ENCODE measurements around the gene MAP2K3.
A peak's percentile ranks its signal among the peaks of the same experiment; 100 is the strongest.
"Not testable (repeated sequence)": the region's sequence is repeated elsewhere in the genome, so short reads cannot be mapped to it uniquely, and the experiment has no call there.

- not testable (repeated sequence) for TF ChIP-seq POLR2A (IDR thresholded peaks at IDR 0.05; ENCODE audit: low read length); REST (IDR thresholded peaks at IDR 0.05); MAZ (IDR thresholded peaks at IDR 0.05; ENCODE audit: borderline replicate concordance, low read depth, low read length); RCOR1 (IDR thresholded peaks at IDR 0.05; ENCODE audit: low read depth, low read length); USF2 (IDR thresholded peaks at IDR 0.05); POLR2AphosphoS2 (conservative IDR thresholded peaks at IDR 0.05; ENCODE audit: low read length); CBX2 (IDR thresholded peaks at IDR 0.05; ENCODE audit: borderline replicate concordance, low read depth); HDAC2 (IDR thresholded peaks at IDR 0.05); ZC3H11A (IDR thresholded peaks at IDR 0.05); HOXA7 (CRISPR knock-in tag; IDR thresholded peaks at IDR 0.05); BHLHE40 (IDR thresholded peaks at IDR 0.05; ENCODE audit: low read depth, low read length)
- TF ChIP-seq CTCF (IDR thresholded peaks at IDR 0.05) = 0 out of 3 replicates have a peak, but pooled peaks have one; percentile 1
These were observed 32.5 kb downstream of the MAP2K3 start for GRCh38 chr17:21316887-21317500.
